ENCODE measurements around the gene LONRF3. TPM values are rescaled to one million over a fixed set of nuclear protein-coding genes. Genes with fewer than 3 reads are reported as not detected.
A peak's percentile ranks its signal among the peaks of the same experiment; 100 is the strongest.

Gene LONRF3
- total and polyA plus RNA-seq, 2 of the 13 experiments (the other 11 are each of a cell fraction or from before 2014, with no cell fraction given): 4.8 to 11.6 TPM

DNA sequence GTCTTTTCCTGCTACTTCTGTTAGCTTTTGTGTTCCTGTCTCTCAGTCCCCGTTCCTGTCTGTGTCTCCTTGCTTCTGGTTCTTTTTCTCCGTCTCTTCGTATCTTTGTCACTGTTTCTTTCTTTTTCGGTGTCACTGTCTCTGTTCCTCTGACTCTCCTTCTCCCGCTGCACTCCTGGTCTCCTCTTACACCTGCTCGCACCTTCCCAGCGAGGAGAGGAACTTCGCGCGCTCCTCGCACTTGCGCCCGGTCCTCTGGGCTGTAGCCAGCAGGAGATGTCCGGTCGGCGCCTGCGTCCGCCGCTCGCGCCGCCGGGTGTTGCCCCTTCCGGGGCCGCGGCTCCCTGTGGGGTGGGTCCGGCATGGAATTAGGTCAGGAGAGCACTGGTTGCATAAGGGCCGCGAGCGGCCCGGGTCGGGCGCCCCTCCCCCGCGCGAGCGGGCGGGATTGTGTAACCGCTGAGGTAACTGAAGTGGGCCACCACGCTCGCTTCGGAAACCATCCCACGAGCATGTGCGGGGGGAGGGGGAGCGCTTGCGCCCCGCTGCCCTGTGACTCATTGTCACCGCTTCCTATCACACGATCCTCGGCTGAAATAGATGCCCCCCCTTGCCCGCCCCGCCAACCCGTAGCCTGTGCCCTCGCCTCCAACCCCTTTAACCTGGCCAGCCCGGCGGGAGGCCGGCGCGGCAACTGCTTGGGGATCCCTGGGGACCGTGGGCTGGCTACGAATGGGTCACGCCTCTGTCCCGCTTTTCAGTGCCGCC, 1.6 kb downstream of the LONRF3 start (continued):
- TF ChIP-seq HNRNPH1 (optimal IDR thresholded peaks at IDR 0.05; ENCODE audit: low read depth, low read length): no peak
- TF ChIP-seq, protein P1, sequence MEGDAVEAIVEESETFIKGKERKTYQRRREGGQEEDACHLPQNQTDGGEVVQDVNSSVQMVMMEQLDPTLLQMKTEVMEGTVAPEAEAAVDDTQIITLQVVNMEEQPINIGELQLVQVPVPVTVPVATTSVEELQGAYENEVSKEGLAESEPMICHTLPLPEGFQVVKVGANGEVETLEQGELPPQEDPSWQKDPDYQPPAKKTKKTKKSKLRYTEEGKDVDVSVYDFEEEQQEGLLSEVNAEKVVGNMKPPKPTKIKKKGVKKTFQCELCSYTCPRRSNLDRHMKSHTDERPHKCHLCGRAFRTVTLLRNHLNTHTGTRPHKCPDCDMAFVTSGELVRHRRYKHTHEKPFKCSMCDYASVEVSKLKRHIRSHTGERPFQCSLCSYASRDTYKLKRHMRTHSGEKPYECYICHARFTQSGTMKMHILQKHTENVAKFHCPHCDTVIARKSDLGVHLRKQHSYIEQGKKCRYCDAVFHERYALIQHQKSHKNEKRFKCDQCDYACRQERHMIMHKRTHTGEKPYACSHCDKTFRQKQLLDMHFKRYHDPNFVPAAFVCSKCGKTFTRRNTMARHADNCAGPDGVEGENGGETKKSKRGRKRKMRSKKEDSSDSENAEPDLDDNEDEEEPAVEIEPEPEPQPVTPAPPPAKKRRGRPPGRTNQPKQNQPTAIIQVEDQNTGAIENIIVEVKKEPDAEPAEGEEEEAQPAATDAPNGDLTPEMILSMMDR (CRISPR knock-in tag; IDR thresholded peaks at IDR 0.05): no peak
- peak; percentile 90 for TF ChIP-seq SKI (IDR thresholded peaks at IDR 0.05; ENCODE audit: partially characterized antibody)
- no peak for TF ChIP-seq ZNF773 (CRISPR knock-in tag; IDR thresholded peaks at IDR 0.05; ENCODE audit: borderline replicate concordance)
- TF ChIP-seq HMG20A (CRISPR knock-in tag; IDR thresholded peaks at IDR 0.05; ENCODE audit: borderline replicate concordance): no peak; the same call in 1 of the 2 replicates
- TF ChIP-seq, protein P2, sequence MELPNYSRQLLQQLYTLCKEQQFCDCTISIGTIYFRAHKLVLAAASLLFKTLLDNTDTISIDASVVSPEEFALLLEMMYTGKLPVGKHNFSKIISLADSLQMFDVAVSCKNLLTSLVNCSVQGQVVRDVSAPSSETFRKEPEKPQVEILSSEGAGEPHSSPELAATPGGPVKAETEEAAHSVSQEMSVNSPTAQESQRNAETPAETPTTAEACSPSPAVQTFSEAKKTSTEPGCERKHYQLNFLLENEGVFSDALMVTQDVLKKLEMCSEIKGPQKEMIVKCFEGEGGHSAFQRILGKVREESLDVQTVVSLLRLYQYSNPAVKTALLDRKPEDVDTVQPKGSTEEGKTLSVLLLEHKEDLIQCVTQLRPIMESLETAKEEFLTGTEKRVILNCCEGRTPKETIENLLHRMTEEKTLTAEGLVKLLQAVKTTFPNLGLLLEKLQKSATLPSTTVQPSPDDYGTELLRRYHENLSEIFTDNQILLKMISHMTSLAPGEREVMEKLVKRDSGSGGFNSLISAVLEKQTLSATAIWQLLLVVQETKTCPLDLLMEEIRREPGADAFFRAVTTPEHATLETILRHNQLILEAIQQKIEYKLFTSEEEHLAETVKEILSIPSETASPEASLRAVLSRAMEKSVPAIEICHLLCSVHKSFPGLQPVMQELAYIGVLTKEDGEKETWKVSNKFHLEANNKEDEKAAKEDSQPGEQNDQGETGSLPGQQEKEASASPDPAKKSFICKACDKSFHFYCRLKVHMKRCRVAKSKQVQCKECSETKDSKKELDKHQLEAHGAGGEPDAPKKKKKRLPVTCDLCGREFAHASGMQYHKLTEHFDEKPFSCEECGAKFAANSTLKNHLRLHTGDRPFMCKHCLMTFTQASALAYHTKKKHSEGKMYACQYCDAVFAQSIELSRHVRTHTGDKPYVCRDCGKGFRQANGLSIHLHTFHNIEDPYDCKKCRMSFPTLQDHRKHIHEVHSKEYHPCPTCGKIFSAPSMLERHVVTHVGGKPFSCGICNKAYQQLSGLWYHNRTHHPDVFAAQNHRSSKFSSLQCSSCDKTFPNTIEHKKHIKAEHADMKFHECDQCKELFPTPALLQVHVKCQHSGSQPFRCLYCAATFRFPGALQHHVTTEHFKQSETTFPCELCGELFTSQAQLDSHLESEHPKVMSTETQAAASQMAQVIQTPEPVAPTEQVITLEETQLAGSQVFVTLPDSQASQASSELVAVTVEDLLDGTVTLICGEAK (IDR thresholded peaks at IDR 0.05): no peak
- TF ChIP-seq, protein P2 (CRISPR knock-in tag; IDR thresholded peaks at IDR 0.05): peak; percentile 51; the same call in 1 of the 2 replicates
- peak; percentile 54; the same call in 1 of the 2 replicates for TF ChIP-seq CCDC6 (CRISPR knock-in tag; IDR thresholded peaks at IDR 0.05)
- TF ChIP-seq ZFP41 (CRISPR knock-in tag; IDR thresholded peaks at IDR 0.05; ENCODE audit: borderline replicate concordance): no peak
- TF ChIP-seq MAFG (CRISPR knock-in tag; IDR thresholded peaks at IDR 0.05): no peak
- TF ChIP-seq, protein P3, sequence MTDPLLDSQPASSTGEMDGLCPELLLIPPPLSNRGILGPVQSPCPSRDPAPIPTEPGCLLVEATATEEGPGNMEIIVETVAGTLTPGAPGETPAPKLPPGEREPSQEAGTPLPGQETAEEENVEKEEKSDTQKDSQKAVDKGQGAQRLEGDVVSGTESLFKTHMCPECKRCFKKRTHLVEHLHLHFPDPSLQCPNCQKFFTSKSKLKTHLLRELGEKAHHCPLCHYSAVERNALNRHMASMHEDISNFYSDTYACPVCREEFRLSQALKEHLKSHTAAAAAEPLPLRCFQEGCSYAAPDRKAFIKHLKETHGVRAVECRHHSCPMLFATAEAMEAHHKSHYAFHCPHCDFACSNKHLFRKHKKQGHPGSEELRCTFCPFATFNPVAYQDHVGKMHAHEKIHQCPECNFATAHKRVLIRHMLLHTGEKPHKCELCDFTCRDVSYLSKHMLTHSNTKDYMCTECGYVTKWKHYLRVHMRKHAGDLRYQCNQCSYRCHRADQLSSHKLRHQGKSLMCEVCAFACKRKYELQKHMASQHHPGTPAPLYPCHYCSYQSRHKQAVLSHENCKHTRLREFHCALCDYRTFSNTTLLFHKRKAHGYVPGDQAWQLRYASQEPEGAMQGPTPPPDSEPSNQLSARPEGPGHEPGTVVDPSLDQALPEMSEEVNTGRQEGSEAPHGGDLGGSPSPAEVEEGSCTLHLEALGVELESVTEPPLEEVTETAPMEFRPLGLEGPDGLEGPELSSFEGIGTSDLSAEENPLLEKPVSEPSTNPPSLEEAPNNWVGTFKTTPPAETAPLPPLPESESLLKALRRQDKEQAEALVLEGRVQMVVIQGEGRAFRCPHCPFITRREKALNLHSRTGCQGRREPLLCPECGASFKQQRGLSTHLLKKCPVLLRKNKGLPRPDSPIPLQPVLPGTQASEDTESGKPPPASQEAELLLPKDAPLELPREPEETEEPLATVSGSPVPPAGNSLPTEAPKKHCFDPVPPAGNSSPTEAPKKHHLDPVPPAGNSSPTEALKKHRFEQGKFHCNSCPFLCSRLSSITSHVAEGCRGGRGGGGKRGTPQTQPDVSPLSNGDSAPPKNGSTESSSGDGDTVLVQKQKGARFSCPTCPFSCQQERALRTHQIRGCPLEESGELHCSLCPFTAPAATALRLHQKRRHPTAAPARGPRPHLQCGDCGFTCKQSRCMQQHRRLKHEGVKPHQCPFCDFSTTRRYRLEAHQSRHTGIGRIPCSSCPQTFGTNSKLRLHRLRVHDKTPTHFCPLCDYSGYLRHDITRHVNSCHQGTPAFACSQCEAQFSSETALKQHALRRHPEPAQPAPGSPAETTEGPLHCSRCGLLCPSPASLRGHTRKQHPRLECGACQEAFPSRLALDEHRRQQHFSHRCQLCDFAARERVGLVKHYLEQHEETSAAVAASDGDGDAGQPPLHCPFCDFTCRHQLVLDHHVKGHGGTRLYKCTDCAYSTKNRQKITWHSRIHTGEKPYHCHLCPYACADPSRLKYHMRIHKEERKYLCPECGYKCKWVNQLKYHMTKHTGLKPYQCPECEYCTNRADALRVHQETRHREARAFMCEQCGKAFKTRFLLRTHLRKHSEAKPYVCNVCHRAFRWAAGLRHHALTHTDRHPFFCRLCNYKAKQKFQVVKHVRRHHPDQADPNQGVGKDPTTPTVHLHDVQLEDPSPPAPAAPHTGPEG (CRISPR knock-in tag; IDR thresholded peaks at IDR 0.05): no peak
- no peak for TF ChIP-seq TCF12 (IDR thresholded peaks at IDR 0.05)
- no peak for TF ChIP-seq TCF12 (CRISPR knock-in tag; IDR thresholded peaks at IDR 0.05)

Data from HepG2 (cell line).